ENCODE results near the gene REC8. TPM values are rescaled to one million over a fixed set of nuclear protein-coding genes. Genes with fewer than 3 reads are reported as not detected.
A peak's percentile ranks its signal among the peaks of the same experiment; 100 is the strongest.

REC8 gene
- total RNA-seq, 1 donor from 2014 or later: 1.6 TPM

DNA sequence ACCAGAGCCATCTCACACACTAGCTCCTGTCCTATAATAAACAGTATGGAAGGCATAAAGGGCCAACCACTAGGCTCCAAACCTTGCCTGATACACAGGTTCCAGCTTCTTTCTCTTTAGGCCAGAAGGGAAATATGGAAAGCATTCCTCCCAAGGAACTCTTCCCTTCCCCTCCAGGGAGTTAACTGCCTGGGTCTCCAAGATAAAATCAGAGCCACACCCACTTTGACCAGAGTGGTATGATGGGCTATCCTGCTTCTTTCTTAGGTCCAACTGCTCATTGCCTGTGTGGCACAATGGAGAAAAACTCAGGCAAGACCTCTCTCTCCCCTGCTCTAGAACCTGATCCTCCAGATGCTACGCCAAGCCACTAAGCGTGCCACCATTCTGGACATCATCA, 35.7 kb downstream of the REC8 start:
- TF ChIP-seq, protein P1, sequence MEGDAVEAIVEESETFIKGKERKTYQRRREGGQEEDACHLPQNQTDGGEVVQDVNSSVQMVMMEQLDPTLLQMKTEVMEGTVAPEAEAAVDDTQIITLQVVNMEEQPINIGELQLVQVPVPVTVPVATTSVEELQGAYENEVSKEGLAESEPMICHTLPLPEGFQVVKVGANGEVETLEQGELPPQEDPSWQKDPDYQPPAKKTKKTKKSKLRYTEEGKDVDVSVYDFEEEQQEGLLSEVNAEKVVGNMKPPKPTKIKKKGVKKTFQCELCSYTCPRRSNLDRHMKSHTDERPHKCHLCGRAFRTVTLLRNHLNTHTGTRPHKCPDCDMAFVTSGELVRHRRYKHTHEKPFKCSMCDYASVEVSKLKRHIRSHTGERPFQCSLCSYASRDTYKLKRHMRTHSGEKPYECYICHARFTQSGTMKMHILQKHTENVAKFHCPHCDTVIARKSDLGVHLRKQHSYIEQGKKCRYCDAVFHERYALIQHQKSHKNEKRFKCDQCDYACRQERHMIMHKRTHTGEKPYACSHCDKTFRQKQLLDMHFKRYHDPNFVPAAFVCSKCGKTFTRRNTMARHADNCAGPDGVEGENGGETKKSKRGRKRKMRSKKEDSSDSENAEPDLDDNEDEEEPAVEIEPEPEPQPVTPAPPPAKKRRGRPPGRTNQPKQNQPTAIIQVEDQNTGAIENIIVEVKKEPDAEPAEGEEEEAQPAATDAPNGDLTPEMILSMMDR (IDR thresholded peaks at IDR 0.05; ENCODE audit: borderline replicate concordance): no peak
- no peak for DNase-seq
- H3K27ac ChIP-seq (replicated peaks): no peak overlapping the region

DNA sequence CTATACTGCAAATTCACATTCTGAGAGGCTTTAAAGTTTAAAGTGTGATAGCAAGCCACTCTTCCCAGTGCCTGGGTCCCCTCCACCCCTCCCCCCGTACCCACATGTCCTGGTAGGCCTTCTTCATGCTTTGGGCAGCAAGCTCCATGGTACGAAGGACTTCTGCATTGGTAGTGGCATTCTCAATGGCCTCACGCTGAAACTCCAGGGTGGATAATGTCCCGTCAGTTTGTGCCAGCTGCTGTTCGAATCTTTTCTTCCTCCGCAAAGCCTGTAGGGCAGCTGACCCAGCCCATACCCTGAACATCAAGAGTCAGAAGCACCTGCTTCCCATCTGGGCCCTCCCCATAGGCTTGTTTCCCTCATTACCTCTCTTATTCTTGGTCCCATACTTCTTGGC, 39.4 kb downstream of the REC8 start:
- peaks cover 48% of the 10 kb centered on the region for H3K4me1 ChIP-seq
- H3K36me3 ChIP-seq: peaks cover 52% of the 10 kb centered on the region

More for the DNA sequence above, 35.7 kb downstream of the REC8 start:
- H3K9me3 ChIP-seq (replicated peaks): no peaks in the 10 kb centered on the region
- intact Hi-C loops (cut with micrococcal nuclease): no loop called here
- no peak overlapping the region for H3K4me3 ChIP-seq
- peaks cover 14% of the 10 kb centered on the region for H3K4me1 ChIP-seq
- H3K27me3 ChIP-seq (ENCODE audit: low read depth): no peaks in the 10 kb centered on the region
- H3K36me3 ChIP-seq: peaks cover 71% of the 10 kb centered on the region

DNA sequence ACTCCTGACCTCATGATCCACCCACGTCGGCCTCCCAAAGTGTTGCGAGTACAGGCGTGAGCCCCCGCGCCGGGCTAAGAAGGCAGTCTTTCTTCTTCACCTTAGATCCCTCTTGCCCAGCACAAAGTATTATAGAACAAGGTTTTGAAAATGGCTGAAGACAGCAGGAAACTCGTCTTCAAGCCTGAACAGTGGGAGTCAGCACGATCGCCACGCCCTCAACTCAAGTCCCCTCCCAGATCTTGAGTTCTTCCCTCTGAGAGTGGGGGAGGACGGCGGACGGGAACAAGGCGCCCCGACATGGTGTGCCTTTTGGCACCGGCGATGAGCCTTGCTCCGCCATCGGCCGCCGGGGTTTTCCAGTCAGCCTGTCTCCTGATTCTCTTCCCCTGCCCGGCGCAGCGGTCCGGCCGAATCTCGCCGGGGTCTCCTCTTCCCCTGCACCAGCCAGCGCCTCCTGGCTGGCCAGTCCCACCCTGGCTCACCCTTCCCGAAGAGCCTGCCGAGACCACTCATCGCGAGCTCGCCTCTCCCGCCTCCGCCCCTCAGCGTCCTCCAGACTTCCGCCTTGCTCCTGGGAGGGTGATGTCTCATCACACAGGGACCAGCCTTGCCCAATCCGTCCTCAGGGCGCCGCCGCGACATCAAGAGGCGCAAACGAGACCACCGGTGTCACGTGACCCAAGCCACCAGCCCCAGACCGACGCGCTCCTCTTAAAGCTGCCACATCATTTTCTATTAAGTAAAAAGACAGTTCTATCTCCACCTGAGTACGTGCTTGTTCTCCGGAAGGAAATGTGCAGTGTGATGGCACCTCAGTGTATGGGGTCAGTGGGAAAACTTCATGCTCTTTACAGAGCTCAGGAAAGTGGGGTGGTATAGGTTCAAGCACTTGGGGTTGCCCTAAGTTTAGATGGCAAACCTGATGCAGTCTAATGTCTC, 41.3 kb downstream of the REC8 start, which contains the start of gene CHMP4A:
Gene CHMP4A (minus strand): TSS at position 565 of the 942 bp plus-strand sequence. CDS start 49 bp downstream, at position 516.
- TF ChIP-seq, protein P1 (IDR thresholded peaks at IDR 0.05; ENCODE audit: borderline replicate concordance): peak; percentile 42
- intact Hi-C loops (cut with micrococcal nuclease): no loop called here

More for the DNA sequence above, 39.4 kb downstream of the REC8 start:
- H3K27ac ChIP-seq (replicated peaks): no peak overlapping the region
- no peaks in the 10 kb centered on the region for H3K27me3 ChIP-seq (ENCODE audit: low read depth)
- intact Hi-C loops (cut with micrococcal nuclease): no loop called here
- DNase-seq: no peak
- TF ChIP-seq, protein P1 (IDR thresholded peaks at IDR 0.05; ENCODE audit: borderline replicate concordance): no peak
- no peaks in the 10 kb centered on the region for H3K9me3 ChIP-seq (replicated peaks)
- H3K4me3 ChIP-seq: no peak overlapping the region

DNA sequence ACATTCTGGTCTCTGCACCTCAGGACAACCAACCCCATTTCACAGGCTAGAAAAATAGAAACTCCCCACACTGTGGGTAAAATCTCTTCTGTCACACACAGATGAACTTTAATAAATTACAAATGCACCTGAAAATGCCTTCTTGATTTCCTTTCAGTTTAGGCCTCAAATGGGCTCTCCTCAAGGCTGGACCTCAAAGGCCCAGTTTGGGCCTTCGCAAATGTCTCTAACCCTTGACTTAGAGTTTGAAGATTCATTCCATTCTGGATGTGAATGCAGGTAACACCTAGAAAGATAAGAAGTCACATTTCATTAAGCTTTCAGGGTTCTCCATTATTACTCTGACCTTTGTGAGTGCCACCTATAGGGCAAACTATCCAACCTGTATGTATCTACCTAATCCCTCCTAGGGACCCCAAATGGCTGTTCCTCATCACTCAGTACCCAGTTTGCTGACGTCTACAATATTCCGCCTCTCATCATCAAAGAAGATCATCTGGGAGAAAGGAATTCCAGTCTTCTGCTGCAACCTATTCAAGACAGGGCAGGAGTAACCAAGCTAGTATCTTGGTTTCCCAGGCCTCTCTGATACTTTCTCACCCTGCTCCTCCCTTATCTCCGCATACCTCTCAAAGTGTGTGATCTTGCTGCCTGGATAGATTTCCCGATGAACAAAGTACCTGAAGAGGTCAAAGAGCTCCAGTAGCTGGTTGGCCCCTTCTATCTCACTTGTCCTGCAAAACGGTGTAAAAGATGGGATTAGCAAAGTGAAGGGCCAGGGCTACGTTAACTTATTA, 42.2 kb downstream of the REC8 start:
- intact Hi-C loops (cut with micrococcal nuclease): no loop called here
- H3K27me3 ChIP-seq (ENCODE audit: low read depth): no peaks in the 10 kb centered on the region
- peaks cover 43% of the 10 kb centered on the region for H3K4me1 ChIP-seq

More for the DNA sequence above, 41.3 kb downstream of the REC8 start, which contains the start of gene CHMP4A:
- Histone ChIP-seq H3K9me3 (replicated peaks) (no peaks in the 10 kb centered on the region), H3K36me3 (peaks cover 42% of the 10 kb centered on the region), H3K27ac (replicated peaks) (peak within 1 kb of the TSS; percentile 97), H3K4me1 (peaks cover 43% of the 10 kb centered on the region), H3K4me3 (peak within 1 kb of the TSS; percentile 86), H3K27me3 (ENCODE audit: low read depth) (no peaks in the 10 kb centered on the region)
- peak; percentile 97 for DNase-seq

More for the DNA sequence above, 42.2 kb downstream of the REC8 start:
- Histone ChIP-seq H3K27ac (replicated peaks) (peak overlapping the region; percentile 97), H3K36me3 (peaks cover 34% of the 10 kb centered on the region), H3K9me3 (replicated peaks) (no peaks in the 10 kb centered on the region), H3K4me3 (peak overlapping the region; percentile 86)
- TF ChIP-seq, protein P1 (IDR thresholded peaks at IDR 0.05; ENCODE audit: borderline replicate concordance): no peak
- no peak for DNase-seq

Measured in left ventricle myocardium inferior (tissue), 1 donor.